GM18520 (cell line): ENCODE data around the gene NGRN.

Experiments
- ATAC-seq: cut with Tn5 transposase; IDR thresholded peaks from one replicate; pipeline ENCODE4 v1.9.1; 2021; ENCODE audit not compliant: unreplicated experiment

Gene NGRN

DNA sequence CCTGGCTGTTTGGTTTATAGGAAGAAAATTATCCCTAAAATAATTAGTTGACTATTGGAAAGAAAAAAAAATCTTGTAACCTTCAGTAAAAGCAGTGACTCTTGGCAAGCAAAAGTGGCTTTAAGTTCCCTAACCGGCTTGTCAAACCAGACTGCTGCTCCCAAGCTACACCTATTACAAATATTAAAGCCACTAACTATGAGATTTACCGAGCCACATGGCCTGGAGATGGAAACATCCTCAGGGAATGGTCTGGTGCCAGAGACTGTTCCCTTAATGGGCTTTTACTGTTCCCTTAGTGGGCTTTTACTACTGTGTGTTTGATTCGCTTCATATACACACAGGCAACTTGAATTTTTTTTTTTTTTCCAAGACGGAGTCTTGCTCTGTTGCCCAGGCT, 50.7 kb downstream of the NGRN start:
- no peak for ATAC-seq

DNA sequence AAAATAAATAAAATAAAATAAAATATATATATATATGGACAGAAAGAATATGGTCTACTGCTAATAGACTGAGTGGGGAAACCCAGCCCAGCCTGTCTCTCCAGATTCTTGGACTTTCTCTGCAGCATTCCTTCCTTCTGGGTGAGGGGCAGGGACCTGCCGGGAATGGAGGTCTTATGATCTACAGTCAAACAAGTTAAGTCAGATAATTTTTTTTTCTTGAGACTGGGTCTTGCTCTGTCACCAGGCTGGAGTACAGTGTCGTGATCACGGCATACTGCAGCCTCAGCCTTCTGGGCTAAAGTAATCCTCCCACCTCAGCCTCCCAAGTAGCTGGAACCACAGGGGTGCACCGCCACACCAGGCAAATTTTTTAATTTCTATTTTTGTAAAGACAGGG, 53.1 kb downstream of the NGRN start:
- ATAC-seq = no peak

DNA sequence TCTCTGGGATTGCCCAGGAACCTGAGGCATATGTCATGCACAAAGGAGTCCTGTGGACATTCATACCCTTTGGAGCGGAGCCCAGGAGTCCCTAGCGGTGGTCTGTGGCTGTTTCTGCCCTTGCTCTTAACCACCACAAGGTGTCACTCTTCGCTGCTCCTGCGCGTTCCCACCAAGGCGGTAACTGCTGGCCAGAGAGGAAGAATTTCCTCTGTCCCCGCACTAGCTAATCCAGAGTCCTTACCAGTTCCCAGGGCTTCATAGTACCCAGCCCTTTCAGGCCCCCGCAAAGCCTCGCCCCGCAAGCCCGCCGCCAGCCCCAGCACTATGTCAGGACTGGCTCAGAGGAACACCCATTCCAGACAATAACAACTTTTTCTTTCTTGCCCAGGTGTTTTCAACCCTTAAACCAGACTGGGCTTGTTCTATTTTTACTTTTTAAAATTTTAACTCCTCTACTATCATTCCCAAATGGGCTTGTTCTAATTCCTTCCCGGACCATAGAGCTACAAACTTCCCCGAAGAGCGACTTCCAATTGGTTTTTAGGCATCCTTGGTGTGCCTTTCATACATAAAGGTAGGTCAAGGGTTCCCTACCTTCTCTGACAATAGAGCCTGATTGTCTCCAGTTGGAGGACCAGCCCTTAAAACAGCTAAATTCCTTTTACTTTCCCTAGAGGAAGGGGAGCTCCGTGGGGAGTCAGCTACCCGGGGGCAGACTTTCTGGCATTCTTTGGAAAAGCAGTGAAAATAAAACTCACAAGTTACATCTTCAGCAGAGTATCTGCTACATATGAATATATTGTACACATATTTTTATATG, 54.8 kb downstream of the NGRN start:
- ATAC-seq = peak; percentile 52

DNA sequence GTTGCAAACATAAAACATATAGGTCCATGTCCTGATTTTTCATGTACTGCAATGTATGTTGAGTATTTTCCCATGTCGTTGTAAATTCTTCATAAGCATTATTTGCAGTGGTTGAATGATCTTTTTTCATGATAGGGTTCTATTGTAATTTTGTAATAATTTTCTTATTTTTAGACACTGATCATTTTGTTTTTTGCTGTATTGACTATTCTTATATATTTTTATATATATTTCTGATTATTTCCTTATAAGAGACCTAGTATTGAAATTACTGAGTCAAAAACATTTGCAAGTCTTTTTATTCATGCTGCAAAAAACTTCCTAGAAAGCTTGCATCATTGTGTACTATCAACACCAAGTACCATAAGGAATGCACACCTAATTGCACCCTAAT, 55.4 kb downstream of the NGRN start:
- ATAC-seq = no peak
